Umbilical cord (tissue), 2 donors: Measurements from ENCODE around the gene NAIF1. TPM values are rescaled to one million over a fixed set of nuclear protein-coding genes. Genes with fewer than 3 reads are reported as not detected.
"Not testable (repeated sequence)": the region's sequence is repeated elsewhere in the genome, so short reads cannot be mapped to it uniquely, and the experiment has no call there.

Source experiments
- DNase-seq: peaks from one replicate; pipeline ENCODE4 v3.0.0-alpha.2; 2015; ENCODE audit warnings: low spot score
- total RNA-seq: library from RNA; depleted of rRNA; stranded (reverse); fragments of >200 nt; gene quantifications from one replicate; pipeline ENCODE4 v1.2.3, GENCODE V29; 2014; ENCODE audit warnings: low replicate concordance; ENCODE audit not compliant: insufficient read depth

The NAIF1 gene
- total RNA-seq, 1 donor from 2014 or later: 7.5 TPM

DNA sequence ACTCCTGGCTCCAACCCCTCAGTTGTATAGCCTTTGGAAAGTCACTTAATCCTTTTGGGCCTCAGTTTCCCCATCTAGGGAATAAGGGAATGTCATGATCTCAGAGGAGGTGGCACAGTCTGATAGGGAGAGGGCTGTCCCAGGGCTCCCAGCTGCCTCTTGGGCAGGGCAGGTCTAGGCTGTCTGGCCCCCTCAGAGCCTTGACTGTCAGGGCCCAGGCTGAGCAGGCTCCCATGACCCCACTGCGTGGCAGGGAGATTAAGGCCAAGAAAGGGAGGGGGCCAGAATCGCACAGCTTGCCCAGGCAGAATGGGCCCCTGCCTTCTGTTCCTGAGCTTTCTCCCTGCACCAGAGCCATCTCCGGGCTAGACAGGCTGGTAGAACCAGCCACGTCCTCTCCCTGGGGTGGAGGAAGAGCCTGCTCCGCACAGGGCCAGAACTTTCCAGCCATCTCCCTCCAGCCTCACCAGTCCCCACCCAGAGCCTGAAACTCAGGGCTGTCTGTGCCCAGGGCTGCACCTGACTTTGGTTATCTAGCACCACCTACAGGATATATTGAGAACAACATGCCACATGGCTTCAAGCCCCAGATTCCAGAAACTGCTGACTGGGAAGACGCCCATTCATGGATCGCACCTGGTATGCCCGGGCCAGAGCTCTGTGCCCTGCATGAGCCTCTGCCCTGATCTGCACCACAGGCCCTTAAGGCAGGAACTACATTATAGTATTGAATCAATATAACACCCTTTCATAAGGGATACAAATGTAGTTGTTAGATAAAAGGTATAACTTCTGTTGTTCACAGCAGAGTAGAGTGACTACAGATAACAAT, 32.1 kb downstream of the NAIF1 start:
- peak; percentile 84 for DNase-seq

GRCh38 chr9:128033609-128034008, 33.5 kb downstream of the NAIF1 start:
- no peak for DNase-seq

DNA sequence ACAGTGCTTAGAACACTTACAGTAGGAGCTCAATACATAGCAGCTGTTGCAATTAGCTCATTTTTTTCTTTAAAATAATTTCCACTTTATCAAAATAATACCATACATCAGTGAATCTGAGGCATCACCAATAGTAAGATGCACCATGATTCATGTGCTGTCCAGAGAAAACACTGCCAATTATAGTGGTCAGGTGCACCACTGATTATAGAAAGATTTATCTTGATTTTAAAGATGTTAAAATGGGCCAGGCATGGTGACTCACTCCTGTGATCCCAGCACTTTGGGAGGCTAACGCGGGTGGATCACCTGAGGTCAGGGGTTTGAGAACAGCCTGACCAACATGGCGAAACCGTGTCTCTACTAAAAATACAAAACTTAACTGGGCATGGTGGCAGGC, 39.4 kb downstream of the NAIF1 start:
- no peak for DNase-seq

- DNase-seq: no peak
These were observed 40.2 kb downstream of the NAIF1 start for GRCh38 chr9:128026773-128027541.

- no peak for DNase-seq
These were observed 40.8 kb downstream of the NAIF1 start for GRCh38 chr9:128026255-128026772.

DNA sequence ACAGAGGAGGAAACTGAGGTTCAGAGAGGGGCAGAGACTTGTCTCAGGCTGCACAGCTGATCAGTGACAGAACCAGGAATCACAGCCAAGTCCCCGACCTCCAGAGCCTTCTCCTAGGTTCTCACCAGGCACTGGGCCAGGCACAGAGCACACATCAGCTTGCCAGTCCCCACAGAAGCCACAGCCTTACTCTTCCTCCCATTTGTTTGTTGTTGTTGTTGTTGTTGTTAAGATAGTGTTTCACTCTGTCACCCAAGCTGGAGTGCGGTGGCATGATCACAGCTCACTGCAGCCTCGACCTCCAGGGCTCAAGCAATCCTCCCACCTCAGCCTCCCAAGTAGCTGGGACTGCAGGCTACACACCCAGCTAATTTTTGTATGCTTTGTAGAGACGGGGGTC, 41.4 kb downstream of the NAIF1 start:
- no peak for DNase-seq

GRCh38 chr9:128024761-128025308, 42.3 kb downstream of the NAIF1 start:
- DNase-seq: no peak

GRCh38 chr9:128023671-128024070, 43.4 kb downstream of the NAIF1 start:
- DNase-seq: not testable (repeated sequence)

GRCh38 chr9:128022886-128023285, 44.2 kb downstream of the NAIF1 start:
- DNase-seq: no peak

GRCh38 chr9:128021098-128021497, 46.0 kb downstream of the NAIF1 start:
- no peak for DNase-seq

- no peak for DNase-seq
These were observed 46.4 kb downstream of the NAIF1 start for GRCh38 chr9:128020692-128021091.

- DNase-seq: no peak
These were observed 51.4 kb downstream of the NAIF1 start for GRCh38 chr9:128015696-128016095.

Other genes with a start within 250 kb of the NAIF1 start
- 5.1 TPM for gene ENG, start 212.7 kb downstream of the NAIF1 start, total RNA-seq
- 18.3 TPM for gene AK1, start 189.6 kb downstream of the NAIF1 start, total RNA-seq
- gene ST6GALNAC6, start 167.7 kb downstream of the NAIF1 start, total RNA-seq: 30.8 TPM
- 16.9 TPM for gene ST6GALNAC4, start 150.3 kb downstream of the NAIF1 start, total RNA-seq
- 1.4 TPM for gene PIP5KL1, start 136.5 kb downstream of the NAIF1 start, total RNA-seq
- 1.4 TPM for gene DPM2, start 129.5 kb downstream of the NAIF1 start, total RNA-seq
- gene EEIG1, start 86.3 kb downstream of the NAIF1 start, total RNA-seq: 15.2 TPM
- 33.5 TPM for gene SLC25A25, start 912 bp upstream of the NAIF1 start, total RNA-seq
- gene PTGES2, start 60.4 kb upstream of the NAIF1 start, total RNA-seq: 26.0 TPM
- not detected for gene LCN2, start 82.1 kb upstream of the NAIF1 start, total RNA-seq
- gene BBLN, start 92.9 kb upstream of the NAIF1 start, total RNA-seq: 16.9 TPM
- 15.6 TPM for gene CIZ1, start 124.3 kb upstream of the NAIF1 start, total RNA-seq
- gene DNM1, start 136.1 kb upstream of the NAIF1 start, total RNA-seq: 36.4 TPM
- 161 TPM for gene GOLGA2, start 208.7 kb upstream of the NAIF1 start, total RNA-seq
- 26.7 TPM for gene SWI5, start 209.0 kb upstream of the NAIF1 start, total RNA-seq